Stimulated activated naive B cell treated with anti-CD40 and anti-IgM and Interleukin-4, amounts not matched to agents 10 μg/mL and 1 μg/mL and 100 μg/mL, for 72 hours (primary cell): Measurements from ENCODE around the gene SETD1A.
"Not testable (repeated sequence)": the region's sequence is repeated elsewhere in the genome, so short reads cannot be mapped to it uniquely, and the experiment has no call there.

ENCODE experiments used
- ATAC-seq, 2 donors: fragments of 150-1000 bp; cut with Tn5 transposase; replicated peaks; 2 replicates each; pipeline ENCODE4 v1.10.0; 2021; ENCODE audit warnings: moderate library complexity in 1 of 2
- DNase-seq: peaks from one replicate; pipeline ENCODE4 v3.0.0; 2021
- H3K27ac Mint-ChIP-seq: one replicate; pipeline ENCODE4 v1.8.0; 2022; ENCODE audit warnings: mild to moderate bottlenecking, mixed read lengths
- H3K27me3 Mint-ChIP-seq, 2 donors: one replicate each; pipeline ENCODE4 v1.8.0; 2022; ENCODE audit warnings: mixed read lengths in 2 of 2
- H3K36me3 Mint-ChIP-seq, 2 donors: one replicate each; pipeline ENCODE4 v1.8.0; 2022; ENCODE audit warnings: mixed read lengths in 2 of 2, mild to moderate bottlenecking in 1 of 2
- H3K4me1 Mint-ChIP-seq, 2 donors: one replicate each; pipeline ENCODE4 v1.8.0; 2022; ENCODE audit warnings: mixed read lengths in 2 of 2, mild to moderate bottlenecking in 1 of 2
- H3K4me3 Mint-ChIP-seq, 2 donors: one replicate each; pipeline ENCODE4 v1.8.0; 2022; ENCODE audit warnings: mild to moderate bottlenecking in 2 of 2, mixed read lengths in 2 of 2, moderate library complexity in 1 of 2
- H3K9me3 Mint-ChIP-seq, 2 donors: one replicate each; pipeline ENCODE4 v1.8.0; 2022; ENCODE audit warnings: mixed read lengths in 2 of 2, mild to moderate bottlenecking in 1 of 2

Gene SETD1A

DNA sequence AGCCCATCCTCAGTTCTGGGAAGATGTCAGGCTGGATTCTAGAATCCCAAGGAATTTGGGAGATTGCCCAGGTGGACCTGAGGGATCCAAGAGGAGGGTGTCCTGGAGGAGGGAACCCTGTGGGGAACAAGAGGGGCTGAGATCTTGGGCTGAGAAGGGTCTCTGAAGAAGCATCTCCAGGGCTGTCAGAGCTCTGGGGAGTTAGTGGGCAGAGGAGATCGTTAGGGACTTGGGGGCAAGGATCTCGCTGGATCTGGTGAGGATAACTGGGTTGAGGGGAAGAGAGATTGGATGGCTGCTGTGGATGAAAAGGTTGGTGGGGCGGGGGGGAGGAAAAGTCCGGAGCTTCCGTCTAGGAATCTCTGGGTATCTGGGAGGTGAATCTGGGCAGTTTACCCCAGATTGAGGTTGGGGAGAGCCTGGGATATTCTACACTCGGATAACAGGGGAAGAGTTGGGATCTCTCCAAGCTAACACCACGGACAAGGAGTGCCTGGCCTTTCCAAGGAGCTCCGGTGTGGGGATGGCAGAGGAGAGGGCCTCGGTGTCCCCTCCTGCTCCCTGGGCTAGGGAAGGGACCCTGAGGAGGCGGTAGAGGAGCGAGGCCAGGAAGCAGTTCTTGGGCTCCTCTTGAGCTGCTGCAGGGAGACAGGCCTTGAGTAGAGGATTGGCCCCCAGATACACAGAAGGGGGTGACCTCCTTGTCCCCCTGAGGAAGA is 32.5 kb upstream of the SETD1A start:
- peak overlapping the region; percentile 90 to 91 for H3K4me3 Mint-ChIP-seq
- no peaks in the 10 kb centered on the region for H3K9me3 Mint-ChIP-seq
- no peak for DNase-seq
- no peak for ATAC-seq
- H3K27ac Mint-ChIP-seq = peak overlapping the region; percentile 80
- H3K27me3 Mint-ChIP-seq = no peaks in the 10 kb centered on the region
- peaks cover 27 to 44% of the 10 kb centered on the region in 2 donors for H3K4me1 Mint-ChIP-seq
- H3K36me3 Mint-ChIP-seq = peaks cover 3 to 22% of the 10 kb centered on the region in 2 donors

- DNase-seq = no peak
- Mint-ChIP-seq H3K27ac (no peak overlapping the region), H3K36me3 (peaks cover 3 to 22% of the 10 kb centered on the region in 2 donors), H3K27me3 (no peaks in the 10 kb centered on the region), H3K9me3 (no peaks in the 10 kb centered on the region), H3K4me3 (no peak overlapping the region), H3K4me1 (peaks cover 27 to 44% of the 10 kb centered on the region in 2 donors)
- no peak for ATAC-seq
Measured at GRCh38 chr16:30925632-30925987, 31.9 kb upstream of the SETD1A start.

DNA sequence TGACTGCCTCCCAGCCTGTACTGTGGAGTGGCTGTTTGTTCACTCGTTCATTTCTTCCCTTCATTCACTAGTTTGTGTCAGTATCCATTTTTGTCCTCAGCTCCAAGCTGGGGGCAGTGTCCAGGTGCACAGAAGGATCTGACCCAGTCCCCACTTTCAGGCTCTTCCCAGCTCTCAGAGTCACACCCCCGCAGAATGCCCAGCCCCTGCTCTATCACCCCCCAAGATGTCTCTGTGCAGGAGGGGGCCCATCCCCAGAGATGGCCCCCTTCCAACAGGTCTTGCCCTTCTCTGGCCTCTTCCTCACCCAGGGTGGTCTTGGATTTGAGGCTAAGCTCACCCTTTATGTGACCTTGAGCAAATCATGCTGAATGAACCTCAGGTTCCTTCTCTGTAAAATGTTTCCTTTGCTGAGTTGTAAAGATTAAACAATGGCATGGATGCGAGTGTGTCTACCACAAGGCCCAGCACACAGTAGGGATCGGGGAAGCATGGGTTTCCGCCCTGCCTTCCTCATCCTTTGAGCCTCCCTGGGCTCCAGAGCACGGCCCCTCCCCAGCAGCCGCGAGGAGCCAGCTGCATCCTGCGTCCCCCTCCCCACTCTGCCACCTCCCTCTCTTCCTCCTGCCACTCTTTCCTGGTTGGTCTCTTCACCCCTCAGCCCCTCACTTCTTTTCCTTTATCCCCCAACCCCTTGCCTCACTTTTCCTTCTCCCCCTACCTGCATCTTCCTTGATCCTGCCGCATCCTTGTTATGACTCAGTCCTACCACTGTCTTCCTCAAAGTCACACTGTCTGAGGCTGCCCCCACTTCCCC is 31.4 kb upstream of the SETD1A start:
- no peak for ATAC-seq
- peaks cover 7 to 26% of the 10 kb centered on the region in 2 donors for H3K36me3 Mint-ChIP-seq
- H3K4me3 Mint-ChIP-seq = peak overlapping the region in 1 of 2 donors; percentile 2
- no peaks in the 10 kb centered on the region for H3K27me3 Mint-ChIP-seq
- no peaks in the 10 kb centered on the region for H3K9me3 Mint-ChIP-seq
- no peak for DNase-seq
- peak overlapping the region; percentile 75 for H3K27ac Mint-ChIP-seq
- peaks cover 21 to 39% of the 10 kb centered on the region in 2 donors for H3K4me1 Mint-ChIP-seq

DNA sequence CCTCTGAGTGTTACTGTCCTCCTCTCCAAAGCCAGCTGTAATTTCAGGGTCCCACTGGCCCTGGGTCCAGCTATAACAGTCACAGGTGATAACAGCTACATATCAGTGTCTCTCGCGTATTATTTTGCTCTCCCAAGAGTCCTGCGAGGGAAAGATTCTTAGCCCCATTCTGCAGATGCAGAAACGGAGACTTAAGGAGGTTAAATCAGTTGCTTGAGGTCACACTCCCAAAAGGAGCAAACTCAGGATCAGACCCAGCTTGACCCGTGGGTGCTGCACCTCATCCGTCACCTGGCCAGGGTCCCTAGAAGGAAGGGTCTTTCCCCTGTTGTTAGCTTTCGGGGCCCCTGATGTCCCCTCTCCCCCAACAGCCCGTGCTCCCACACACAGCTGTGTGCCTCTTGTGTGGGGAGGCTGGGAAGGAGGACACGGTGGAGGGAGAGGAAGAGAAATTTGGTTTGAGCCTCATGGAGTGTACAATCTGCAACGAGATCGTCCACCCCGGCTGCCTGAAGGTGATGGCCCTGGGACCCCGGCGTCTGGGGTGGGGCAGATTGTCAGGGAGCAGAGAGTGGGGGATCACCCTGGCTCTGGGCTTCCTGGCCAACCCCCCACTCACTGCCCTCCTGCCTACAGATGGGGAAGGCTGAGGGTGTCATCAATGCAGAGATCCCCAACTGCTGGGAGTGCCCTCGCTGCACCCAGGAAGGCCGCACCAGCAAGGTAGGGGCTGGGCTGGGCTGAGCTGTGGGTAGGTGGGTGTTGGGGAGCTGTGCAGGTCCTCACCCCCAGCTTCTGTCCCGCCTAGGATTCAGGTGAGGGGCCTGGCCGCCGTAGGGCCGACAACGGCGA is 30.4 kb upstream of the SETD1A start:
- no peak overlapping the region for H3K4me3 Mint-ChIP-seq
- DNase-seq = no peak
- no peaks in the 10 kb centered on the region for H3K27me3 Mint-ChIP-seq
- no peak for ATAC-seq
- peak overlapping the region; percentile 14 for H3K27ac Mint-ChIP-seq
- H3K9me3 Mint-ChIP-seq = no peaks in the 10 kb centered on the region
- H3K36me3 Mint-ChIP-seq = peaks cover 13 to 32% of the 10 kb centered on the region in 2 donors
- peaks cover 21 to 29% of the 10 kb centered on the region in 2 donors for H3K4me1 Mint-ChIP-seq

GRCh38 chr16:30927789-30928378 is 29.7 kb upstream of the SETD1A start:
- H3K9me3 Mint-ChIP-seq = no peaks in the 10 kb centered on the region
- peak overlapping the region; percentile 25 for H3K27ac Mint-ChIP-seq
- peaks cover 18 to 38% of the 10 kb centered on the region in 2 donors for H3K36me3 Mint-ChIP-seq
- H3K27me3 Mint-ChIP-seq = no peaks in the 10 kb centered on the region
- H3K4me3 Mint-ChIP-seq = no peak overlapping the region
- H3K4me1 Mint-ChIP-seq = peaks cover 21 to 28% of the 10 kb centered on the region in 2 donors
- no peak for DNase-seq
- peak; percentile 22 to 35 for ATAC-seq

DNA sequence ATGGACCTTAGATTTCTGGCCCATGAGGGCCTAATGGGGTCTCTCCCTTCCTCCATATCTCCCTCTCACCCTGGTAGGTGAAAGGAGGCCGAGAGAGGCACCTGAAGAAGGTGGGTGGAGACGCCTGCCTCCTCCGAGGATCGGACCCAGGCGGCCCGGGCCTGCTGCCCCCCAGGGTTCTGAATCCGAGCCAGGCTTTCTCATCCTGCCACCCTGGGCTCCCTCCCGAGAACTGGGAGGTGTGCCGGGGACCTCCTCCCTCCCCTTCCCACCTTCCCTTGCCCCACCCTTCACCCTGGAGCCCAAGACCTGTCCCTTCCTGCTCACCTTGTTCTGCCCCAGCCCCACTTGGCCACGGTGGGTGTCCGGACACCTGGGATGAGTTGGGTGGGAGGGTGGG is 29.2 kb upstream of the SETD1A start:
- H3K4me1 Mint-ChIP-seq = peaks cover 21 to 28% of the 10 kb centered on the region in 2 donors
- no peaks in the 10 kb centered on the region for H3K9me3 Mint-ChIP-seq
- DNase-seq (no peak), ATAC-seq (no peak)
- H3K36me3 Mint-ChIP-seq = peaks cover 18 to 38% of the 10 kb centered on the region in 2 donors
- H3K27ac Mint-ChIP-seq = no peak overlapping the region
- H3K27me3 Mint-ChIP-seq = no peaks in the 10 kb centered on the region
- no peak overlapping the region for H3K4me3 Mint-ChIP-seq

DNA sequence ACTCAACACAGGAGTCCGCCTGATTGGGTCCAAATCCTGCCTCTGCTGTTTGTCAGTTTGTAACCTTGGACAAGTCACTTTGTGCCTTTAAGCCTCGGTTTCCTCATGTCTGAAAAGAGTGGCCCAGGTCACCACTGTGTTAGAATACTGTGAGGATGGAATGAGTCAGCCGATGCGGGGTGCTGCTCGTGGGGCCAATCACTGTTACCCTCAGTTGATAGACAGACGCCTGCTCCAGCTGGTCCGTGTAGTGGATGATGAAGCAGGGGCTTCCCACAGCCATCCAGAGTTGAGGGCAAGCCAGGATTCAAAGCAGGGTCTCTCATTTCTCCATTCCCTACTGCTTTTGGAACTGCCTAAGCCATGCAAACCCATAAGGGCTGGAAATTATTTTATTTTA is 28.4 kb upstream of the SETD1A start:
- Mint-ChIP-seq H3K36me3 (peaks cover 18 to 38% of the 10 kb centered on the region in 2 donors), H3K9me3 (no peaks in the 10 kb centered on the region), H3K27me3 (no peaks in the 10 kb centered on the region), H3K4me3 (no peak overlapping the region), H3K27ac (no peak overlapping the region), H3K4me1 (peaks cover 21 to 28% of the 10 kb centered on the region in 2 donors)
- DNase-seq = no peak
- ATAC-seq = no peak

DNA sequence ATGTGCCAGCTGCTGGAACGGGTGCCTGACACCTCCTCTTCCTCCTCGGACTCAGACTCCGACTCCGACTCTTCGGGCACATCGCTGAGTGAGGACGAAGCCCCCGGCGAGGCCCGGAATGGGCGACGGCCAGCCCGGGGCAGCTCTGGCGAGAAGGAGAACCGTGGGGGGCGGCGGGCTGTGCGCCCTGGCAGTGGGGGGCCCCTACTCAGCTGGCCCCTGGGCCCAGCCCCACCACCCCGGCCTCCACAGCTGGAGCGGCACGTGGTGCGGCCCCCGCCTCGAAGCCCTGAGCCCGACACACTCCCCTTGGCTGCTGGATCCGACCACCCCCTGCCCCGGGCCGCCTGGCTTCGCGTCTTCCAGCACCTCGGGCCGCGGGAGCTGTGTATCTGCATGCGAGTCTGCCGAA is 27.4 kb upstream of the SETD1A start:
- H3K27ac Mint-ChIP-seq = no peak overlapping the region
- no peak for ATAC-seq
- H3K36me3 Mint-ChIP-seq = peaks cover 22 to 41% of the 10 kb centered on the region in 2 donors
- no peaks in the 10 kb centered on the region for H3K27me3 Mint-ChIP-seq
- H3K4me1 Mint-ChIP-seq = peaks cover 12 to 26% of the 10 kb centered on the region in 2 donors
- DNase-seq = no peak
- no peak overlapping the region for H3K4me3 Mint-ChIP-seq
- no peaks in the 10 kb centered on the region for H3K9me3 Mint-ChIP-seq

- Mint-ChIP-seq H3K36me3 (peaks cover 26 to 43% of the 10 kb centered on the region in 2 donors), H3K4me3 (no peak overlapping the region), H3K9me3 (no peaks in the 10 kb centered on the region), H3K4me1 (peaks cover 8 to 21% of the 10 kb centered on the region in 2 donors), H3K27ac (no peak overlapping the region), H3K27me3 (no peaks in the 10 kb centered on the region)
- ATAC-seq = no peak
- DNase-seq = no peak
Measured at GRCh38 chr16:30931068-30931650, 26.4 kb upstream of the SETD1A start.

GRCh38 chr16:30934827-30935557 is 22.6 kb upstream of the SETD1A start:
- H3K27ac Mint-ChIP-seq = peak overlapping the region; percentile 2

GRCh38 chr16:30937692-30938091 is 19.9 kb upstream of the SETD1A start:
- no peak for DNase-seq

More at GRCh38 chr16:30934827-30935557, 22.6 kb upstream of the SETD1A start:
- H3K4me1 Mint-ChIP-seq = peaks cover 10 to 20% of the 10 kb centered on the region in 2 donors
- no peak overlapping the region for H3K4me3 Mint-ChIP-seq
- peak; percentile 50 to 63 for ATAC-seq
- peaks cover 28 to 42% of the 10 kb centered on the region in 2 donors for H3K36me3 Mint-ChIP-seq
- no peaks in the 10 kb centered on the region for H3K27me3 Mint-ChIP-seq
- no peak for DNase-seq
- no peaks in the 10 kb centered on the region for H3K9me3 Mint-ChIP-seq

DNA sequence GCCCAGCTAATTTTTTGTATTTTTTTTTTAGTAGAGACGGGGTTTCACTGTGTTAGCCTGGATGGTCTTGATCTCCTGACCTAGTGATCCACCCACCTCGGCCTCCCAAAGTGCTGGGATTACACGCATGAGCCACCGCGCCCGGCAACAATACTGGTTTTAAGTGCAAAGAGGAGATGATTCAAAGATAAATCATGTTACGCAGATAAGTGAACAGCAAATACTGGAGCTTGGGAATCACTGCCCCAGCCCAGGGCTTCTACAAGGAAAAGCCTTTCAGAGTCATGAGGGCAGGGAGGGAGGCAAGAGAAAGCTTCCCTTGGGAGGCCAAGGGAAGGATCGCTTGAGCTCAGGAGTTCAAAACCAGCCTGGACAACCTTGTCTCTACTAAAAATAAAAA is 18.0 kb upstream of the SETD1A start:
- ATAC-seq, H3K4me3 Mint-ChIP-seq, H3K27me3 Mint-ChIP-seq, H3K27ac Mint-ChIP-seq, DNase-seq, H3K9me3 Mint-ChIP-seq: not testable (repeated sequence)
- Mint-ChIP-seq H3K36me3 (peaks cover 27 to 59% of the 10 kb centered on the region in 2 donors), H3K4me1 (peaks cover 24 to 37% of the 10 kb centered on the region in 2 donors)

More at GRCh38 chr16:30937692-30938091, 19.9 kb upstream of the SETD1A start:
- Mint-ChIP-seq H3K27ac (peak overlapping the region; percentile 42), H3K4me1 (peaks cover 22 to 36% of the 10 kb centered on the region in 2 donors), H3K4me3 (no peak overlapping the region), H3K9me3 (no peaks in the 10 kb centered on the region), H3K36me3 (peaks cover 19 to 46% of the 10 kb centered on the region in 2 donors), H3K27me3 (no peaks in the 10 kb centered on the region)
- no peak for ATAC-seq
